Head of caudate nucleus (tissue), 42 donors: ENCODE measurements around the gene PHYH.
"Not testable (repeated sequence)": the region's sequence is repeated elsewhere in the genome, so short reads cannot be mapped to it uniquely, and the experiment has no call there.

Experiments used
- DNase-seq, 42 donors: peaks; one replicate each; pipeline versions ENCODE4 v3.0.0 to v3.0.0-alpha.2; 2020 to 2021; ENCODE audit warnings: mixed read lengths in 7 of 42
- intact Hi-C: fragments of 100-400 bp; cut with DNase I; formaldehyde crosslinking; loops from one replicate; pipeline ENCODE4 v1.15.0; 2022

PHYH gene

GRCh38 chr10:13284050-13284449 is 15.8 kb downstream of the PHYH start:
- intact Hi-C loops = no loop called here

DNA sequence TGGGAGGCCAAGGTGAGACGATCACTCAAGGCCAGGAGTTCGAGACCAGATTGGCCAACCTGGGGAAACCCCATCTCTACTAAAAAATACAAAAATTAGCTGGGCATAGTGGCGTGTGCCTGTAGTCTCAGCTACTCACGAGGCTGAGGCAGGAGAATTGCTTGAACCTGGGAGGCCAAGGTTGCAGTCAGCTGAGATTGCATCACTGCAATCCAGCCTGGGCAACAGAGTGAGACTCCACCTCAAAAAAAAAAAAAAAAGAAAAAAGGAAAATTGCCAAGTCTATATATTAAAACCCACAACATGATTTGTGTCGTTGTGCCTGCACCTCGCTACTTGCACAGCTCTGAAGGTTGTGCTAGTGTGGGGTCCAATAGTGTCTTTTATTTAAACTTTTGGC is 17.5 kb downstream of the PHYH start:
- intact Hi-C loops, DNase-seq: not testable (repeated sequence)

More at GRCh38 chr10:13284050-13284449, 15.8 kb downstream of the PHYH start:
- DNase-seq = no peak

DNA sequence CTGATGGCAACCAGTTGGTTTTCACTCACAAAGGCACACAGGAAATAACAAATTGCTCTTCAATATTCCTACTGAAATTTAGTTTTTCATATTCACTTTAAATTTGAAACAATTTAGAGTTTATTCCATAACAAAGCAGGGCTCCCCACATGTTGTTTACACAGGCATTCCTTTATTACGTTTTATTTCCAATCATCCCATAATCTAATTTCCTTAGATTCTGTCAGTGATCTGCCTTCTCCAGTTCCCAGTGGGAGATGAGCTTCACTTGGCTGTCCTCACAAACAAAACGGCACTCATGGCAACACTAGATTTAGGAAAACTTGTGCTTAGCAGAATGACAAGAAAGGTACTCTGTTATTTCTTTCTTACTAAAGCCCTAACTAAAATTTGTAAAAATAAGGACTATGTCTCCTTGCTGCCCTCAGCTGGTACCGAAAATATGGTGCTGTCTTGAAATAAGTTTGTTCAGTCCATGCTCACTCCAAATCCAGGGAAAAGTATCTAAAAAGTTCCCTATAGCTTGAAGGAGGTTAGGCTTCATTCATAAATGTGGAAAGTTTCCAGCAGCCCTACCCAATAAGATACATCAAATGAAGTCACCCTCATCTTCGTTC is 23.0 kb downstream of the PHYH start:
- intact Hi-C loops = no loop called here
- peak in 2 of 42 donors; percentile 6 to 7 for DNase-seq

- peak in 1 of 42 donors; percentile 30 for DNase-seq
- intact Hi-C loops = not testable (repeated sequence)
These were observed 23.7 kb downstream of the PHYH start for GRCh38 chr10:13276146-13276545.

- intact Hi-C loops = no loop called here
- DNase-seq = peak; percentile 43 to 91 (median 78)
These were observed 27.7 kb downstream of the PHYH start for GRCh38 chr10:13272164-13272571.

- DNase-seq = peak in 36 of 42 donors; percentile 5 to 77 (median 40)
- intact Hi-C loops = no loop called here
These were observed 28.2 kb downstream of the PHYH start for GRCh38 chr10:13271552-13272163.

GRCh38 chr10:13270877-13271551 is 28.9 kb downstream of the PHYH start:
- intact Hi-C loops = no loop called here
- DNase-seq = no peak

- no peak for DNase-seq
- intact Hi-C loops = no loop called here
These were observed 31.0 kb downstream of the PHYH start for GRCh38 chr10:13268841-13269240.

- intact Hi-C loops = no loop called here
- no peak for DNase-seq
These were observed 31.6 kb downstream of the PHYH start for GRCh38 chr10:13268310-13268709.

GRCh38 chr10:13263591-13263990 is 36.3 kb downstream of the PHYH start:
- intact Hi-C loops = no loop called here
- no peak for DNase-seq

- intact Hi-C loops = no loop called here
- DNase-seq = no peak
These were observed 37.4 kb downstream of the PHYH start for GRCh38 chr10:13262433-13262832.

- DNase-seq = no peak
- intact Hi-C loops = no loop called here
These were observed 42.2 kb downstream of the PHYH start for GRCh38 chr10:13257621-13258140.

GRCh38 chr10:13256627-13257026 is 43.2 kb downstream of the PHYH start:
- intact Hi-C loops = no loop called here

GRCh38 chr10:13253726-13254125 is 46.1 kb downstream of the PHYH start:
- intact Hi-C loops = no loop called here
- DNase-seq = no peak

More at GRCh38 chr10:13256627-13257026, 43.2 kb downstream of the PHYH start:
- DNase-seq = no peak

- no peak for DNase-seq
- intact Hi-C loops = no loop called here
These were observed 52.1 kb downstream of the PHYH start for GRCh38 chr10:13247784-13248183.

- intact Hi-C loops = no loop called here
- no peak for DNase-seq
These were observed 52.6 kb downstream of the PHYH start for GRCh38 chr10:13247246-13247645.

DNA sequence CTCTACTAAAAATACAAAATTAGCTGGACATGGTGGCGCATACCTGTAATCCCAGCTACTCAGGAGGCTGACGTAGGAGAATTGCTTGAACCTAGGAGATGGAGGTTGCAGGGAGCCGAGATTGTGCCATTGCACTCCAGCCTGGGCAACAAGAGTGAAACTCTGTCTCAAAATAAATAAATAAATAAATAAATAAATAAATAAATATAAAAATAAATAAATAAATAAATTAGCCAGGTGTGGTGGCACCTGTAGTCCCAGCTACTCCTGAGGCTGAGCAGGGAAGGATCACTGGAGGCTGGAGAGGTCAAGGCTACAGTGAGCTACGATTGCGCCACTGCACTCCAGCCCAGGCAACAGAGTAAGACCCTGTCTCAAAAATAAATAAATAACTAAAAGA is 57.6 kb downstream of the PHYH start:
- DNase-seq, intact Hi-C loops: not testable (repeated sequence)

DNA sequence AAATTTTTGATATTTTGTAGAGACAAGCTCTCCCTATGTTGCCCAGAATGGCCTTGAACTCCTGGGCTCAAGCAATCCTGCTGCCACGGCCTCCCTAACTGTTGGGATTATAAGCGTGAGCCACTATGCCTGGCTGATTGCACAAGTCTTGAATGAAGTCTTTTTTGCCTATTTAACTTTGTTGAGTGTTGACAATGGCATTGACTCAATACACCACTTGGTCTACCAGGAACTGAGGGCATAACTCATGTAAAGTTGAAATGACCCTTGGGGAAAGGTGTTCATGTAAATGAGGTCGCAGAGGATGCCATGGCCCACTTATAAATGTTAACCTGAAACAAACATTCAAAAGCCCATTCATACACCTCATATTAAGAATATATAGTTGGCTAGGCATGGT is 58.3 kb downstream of the PHYH start:
- intact Hi-C loops = no loop called here
- DNase-seq = no peak

DNA sequence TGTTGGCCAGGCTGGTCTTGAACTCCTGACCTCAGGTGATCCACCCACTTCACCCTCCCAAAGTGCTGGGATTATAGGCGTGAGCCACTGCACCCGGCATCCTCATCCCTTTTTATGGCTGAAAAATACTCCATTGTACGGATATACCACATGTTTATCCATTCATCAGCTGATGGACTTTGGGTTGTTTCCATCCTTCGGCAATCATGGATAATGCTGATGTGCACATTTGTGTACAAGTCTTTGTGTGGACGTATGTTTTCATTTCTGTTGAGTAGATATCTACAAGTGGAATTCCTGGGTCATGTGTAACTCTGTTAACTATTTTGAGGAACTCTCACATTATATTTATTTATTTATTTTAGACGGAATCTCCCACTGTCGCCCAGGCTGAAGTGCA is 59.9 kb downstream of the PHYH start:
- intact Hi-C loops = no loop called here
- no peak for DNase-seq
